ENCODE measurements around the gene PTPRN2. TPM values are rescaled to one million over a fixed set of nuclear protein-coding genes. Genes with fewer than 3 reads are reported as not detected.

The PTPRN2 gene
- total and polyA plus RNA-seq, 2 donors = 1.7 to 1.9 TPM

- Histone ChIP-seq H3K27me3 (ENCODE audit: control insufficient read depth in 2 of 2, insufficient read depth in 1 of 2, low read length in 1 of 2) (no peaks in the 10 kb centered on the region), H3K27ac (ENCODE audit: low read depth in 1 of 2, low read length in 1 of 2) (no peak overlapping the region), H3K36me3 (ENCODE audit: control insufficient read depth in 2 of 2, insufficient read depth in 2 of 2, low read length in 1 of 2) (no peaks in the 10 kb centered on the region), H3K9me3 (ENCODE audit: control insufficient read depth in 2 of 2, insufficient read depth in 1 of 2, low read length in 1 of 2) (peaks cover 5 to 39% of the 10 kb centered on the region in 2 donors), H3K4me1 (ENCODE audit: control insufficient read depth in 2 of 2, insufficient read depth in 2 of 2, low read length in 2 of 2) (no peaks in the 10 kb centered on the region), H3K4me3 (ENCODE audit: low read length in 2 of 2) (no peak overlapping the region)
- 91% methylated on average over 14 of the region's 14 CpGs for WGBS
- DNase-seq (ENCODE audit: low read depth in 6 of 9, low spot score in 9 of 9) = no peak
Measured at GRCh38 chr7:158087196-158087595, 500.4 kb downstream of the PTPRN2 start.

- Histone ChIP-seq H3K4me3 (ENCODE audit: low read length in 2 of 2) (no peak overlapping the region), H3K27ac (ENCODE audit: low read depth in 1 of 2, low read length in 1 of 2) (no peak overlapping the region), H3K36me3 (ENCODE audit: control insufficient read depth in 2 of 2, insufficient read depth in 2 of 2, low read length in 1 of 2) (no peaks in the 10 kb centered on the region), H3K27me3 (ENCODE audit: control insufficient read depth in 2 of 2, insufficient read depth in 1 of 2, low read length in 1 of 2) (no peaks in the 10 kb centered on the region), H3K9me3 (ENCODE audit: control insufficient read depth in 2 of 2, insufficient read depth in 1 of 2, low read length in 1 of 2) (peaks cover 5 to 44% of the 10 kb centered on the region in 2 donors), H3K4me1 (ENCODE audit: control insufficient read depth in 2 of 2, insufficient read depth in 2 of 2, low read length in 2 of 2) (no peaks in the 10 kb centered on the region)
- WGBS = 90% methylated on average over 30 of the region's 30 CpGs
- no peak for DNase-seq (ENCODE audit: low read depth in 6 of 9, low spot score in 9 of 9)
Measured at GRCh38 chr7:158085741-158086695, 501.6 kb downstream of the PTPRN2 start.

- H3K27ac ChIP-seq (ENCODE audit: low read depth in 1 of 2, low read length in 1 of 2) = no peak overlapping the region
- 98% methylated on average over 18 of the region's 18 CpGs for WGBS
- H3K4me3 ChIP-seq (ENCODE audit: low read length in 2 of 2) = no peak overlapping the region
- peaks cover 5 to 47% of the 10 kb centered on the region in 2 donors for H3K9me3 ChIP-seq (ENCODE audit: control insufficient read depth in 2 of 2, insufficient read depth in 1 of 2, low read length in 1 of 2)
- H3K4me1 ChIP-seq (ENCODE audit: control insufficient read depth in 2 of 2, insufficient read depth in 2 of 2, low read length in 2 of 2) = no peaks in the 10 kb centered on the region
- no peak for DNase-seq (ENCODE audit: low read depth in 6 of 9, low spot score in 9 of 9)
- H3K36me3 ChIP-seq (ENCODE audit: control insufficient read depth in 2 of 2, insufficient read depth in 2 of 2, low read length in 1 of 2) = no peaks in the 10 kb centered on the region
- H3K27me3 ChIP-seq (ENCODE audit: control insufficient read depth in 2 of 2, insufficient read depth in 1 of 2, low read length in 1 of 2) = no peaks in the 10 kb centered on the region
Measured at GRCh38 chr7:158084555-158084954, 503.1 kb downstream of the PTPRN2 start.

- Histone ChIP-seq H3K27ac (ENCODE audit: low read depth in 1 of 2, low read length in 1 of 2) (no peak overlapping the region), H3K4me1 (ENCODE audit: control insufficient read depth in 2 of 2, insufficient read depth in 2 of 2, low read length in 2 of 2) (no peaks in the 10 kb centered on the region), H3K9me3 (ENCODE audit: control insufficient read depth in 2 of 2, insufficient read depth in 1 of 2, low read length in 1 of 2) (peaks cover 5 to 49% of the 10 kb centered on the region in 2 donors), H3K27me3 (ENCODE audit: control insufficient read depth in 2 of 2, insufficient read depth in 1 of 2, low read length in 1 of 2) (no peaks in the 10 kb centered on the region), H3K4me3 (ENCODE audit: low read length in 2 of 2) (no peak overlapping the region), H3K36me3 (ENCODE audit: control insufficient read depth in 2 of 2, insufficient read depth in 2 of 2, low read length in 1 of 2) (no peaks in the 10 kb centered on the region)
- WGBS = 93% methylated on average over 28 of the region's 28 CpGs
- DNase-seq (ENCODE audit: low read depth in 6 of 9, low spot score in 9 of 9) = no peak
Measured at GRCh38 chr7:158083526-158084310, 503.9 kb downstream of the PTPRN2 start.

- Histone ChIP-seq H3K4me3 (ENCODE audit: low read length in 2 of 2) (no peak overlapping the region), H3K36me3 (ENCODE audit: control insufficient read depth in 2 of 2, insufficient read depth in 2 of 2, low read length in 1 of 2) (no peaks in the 10 kb centered on the region), H3K4me1 (ENCODE audit: control insufficient read depth in 2 of 2, insufficient read depth in 2 of 2, low read length in 2 of 2) (no peaks in the 10 kb centered on the region), H3K27me3 (ENCODE audit: control insufficient read depth in 2 of 2, insufficient read depth in 1 of 2, low read length in 1 of 2) (no peaks in the 10 kb centered on the region), H3K27ac (ENCODE audit: low read depth in 1 of 2, low read length in 1 of 2) (no peak overlapping the region), H3K9me3 (ENCODE audit: control insufficient read depth in 2 of 2, insufficient read depth in 1 of 2, low read length in 1 of 2) (peaks cover 5 to 49% of the 10 kb centered on the region in 2 donors)
- 95% methylated on average over 8 of the region's 8 CpGs for whole genome bisulfite sequencing
- no peak for DNase-seq (ENCODE audit: low read depth in 6 of 9, low spot score in 9 of 9)
Measured at GRCh38 chr7:158082761-158083160, 504.9 kb downstream of the PTPRN2 start.

- Histone ChIP-seq H3K4me3 (ENCODE audit: low read length in 2 of 2) (no peak overlapping the region), H3K27ac (ENCODE audit: low read depth in 1 of 2, low read length in 1 of 2) (no peak overlapping the region), H3K36me3 (ENCODE audit: control insufficient read depth in 2 of 2, insufficient read depth in 2 of 2, low read length in 1 of 2) (no peaks in the 10 kb centered on the region), H3K9me3 (ENCODE audit: control insufficient read depth in 2 of 2, insufficient read depth in 1 of 2, low read length in 1 of 2) (peaks cover 4 to 54% of the 10 kb centered on the region in 2 donors), H3K27me3 (ENCODE audit: control insufficient read depth in 2 of 2, insufficient read depth in 1 of 2, low read length in 1 of 2) (no peaks in the 10 kb centered on the region), H3K4me1 (ENCODE audit: control insufficient read depth in 2 of 2, insufficient read depth in 2 of 2, low read length in 2 of 2) (no peaks in the 10 kb centered on the region)
- DNase-seq (ENCODE audit: low read depth in 6 of 9, low spot score in 9 of 9) = no peak
- WGBS = 92% methylated on average over 21 of the region's 21 CpGs
Measured at GRCh38 chr7:158080899-158081445, 506.7 kb downstream of the PTPRN2 start.

GRCh38 chr7:158077934-158078910 is 509.4 kb downstream of the PTPRN2 start:
- WGBS = 91% methylated on average over 22 of the region's 22 CpGs
- DNase-seq (ENCODE audit: low read depth in 6 of 9, low spot score in 9 of 9) = no peak
- Histone ChIP-seq H3K27ac (ENCODE audit: low read depth in 1 of 2, low read length in 1 of 2) (no peak overlapping the region), H3K36me3 (ENCODE audit: control insufficient read depth in 2 of 2, insufficient read depth in 2 of 2, low read length in 1 of 2) (no peaks in the 10 kb centered on the region), H3K4me3 (ENCODE audit: low read length in 2 of 2) (no peak overlapping the region), H3K27me3 (ENCODE audit: control insufficient read depth in 2 of 2, insufficient read depth in 1 of 2, low read length in 1 of 2) (no peaks in the 10 kb centered on the region), H3K9me3 (ENCODE audit: control insufficient read depth in 2 of 2, insufficient read depth in 1 of 2, low read length in 1 of 2) (peaks cover 0 to 31% of the 10 kb centered on the region in 2 donors), H3K4me1 (ENCODE audit: control insufficient read depth in 2 of 2, insufficient read depth in 2 of 2, low read length in 2 of 2) (no peaks in the 10 kb centered on the region)

GRCh38 chr7:158077151-158077840 is 510.3 kb downstream of the PTPRN2 start:
- WGBS = 75% methylated on average over 21 of the region's 21 CpGs
- H3K36me3 ChIP-seq (ENCODE audit: control insufficient read depth in 2 of 2, insufficient read depth in 2 of 2, low read length in 1 of 2) = no peaks in the 10 kb centered on the region
- no peak for DNase-seq (ENCODE audit: low read depth in 6 of 9, low spot score in 9 of 9)

More at GRCh38 chr7:158077151-158077840, 510.3 kb downstream of the PTPRN2 start:
- H3K4me3 ChIP-seq (ENCODE audit: low read length in 2 of 2) = no peak overlapping the region
- no peaks in the 10 kb centered on the region for H3K27me3 ChIP-seq (ENCODE audit: control insufficient read depth in 2 of 2, insufficient read depth in 1 of 2, low read length in 1 of 2)
- no peak overlapping the region for H3K27ac ChIP-seq (ENCODE audit: low read depth in 1 of 2, low read length in 1 of 2)
- H3K9me3 ChIP-seq (ENCODE audit: control insufficient read depth in 2 of 2, insufficient read depth in 1 of 2, low read length in 1 of 2) = peaks cover 0 to 23% of the 10 kb centered on the region in 2 donors
- no peaks in the 10 kb centered on the region for H3K4me1 ChIP-seq (ENCODE audit: control insufficient read depth in 2 of 2, insufficient read depth in 2 of 2, low read length in 2 of 2)

All from thymus (tissue), 11 donors.